ENCODE results near the gene EFCAB12. TPM values are rescaled to one million over a fixed set of nuclear protein-coding genes. Genes with fewer than 3 reads are reported as not detected.

Gene EFCAB12
- total and polyA plus RNA-seq, 2 of the 8 experiments (the other 6 are each of a cell fraction or from before 2014, with no cell fraction given) = 0.60 to 0.99 TPM

GRCh38 chr3:129442486-129442885 lies 14.1 kb upstream of the EFCAB12 start:
- Histone ChIP-seq H3K9ac (replicated peaks in 1 of 4; ENCODE audit: extremely low read depth in 1 of 4, low read depth in 3 of 4, low read length in 3 of 4) (no peak overlapping the region), H3K4me1 (replicated peaks in 1 of 4; ENCODE audit: control insufficient read depth in 3 of 4, insufficient read depth in 4 of 4, low read length in 3 of 4) (peaks cover 0 to 10% (median 8%) of the 10 kb centered on the region in 4 experiments; a peak in 6 of 7 replicates), H2BK15ac (ENCODE audit: low read length) (no peak overlapping the region), H4K5ac (ENCODE audit: insufficient read length, low read depth, low read length) (no peak overlapping the region), H3K23me2 (ENCODE audit: low read depth, low read length) (peaks cover 1% of the 10 kb centered on the region; the same call in 1 of the 2 replicates), H4K8ac (ENCODE audit: extremely low read depth, insufficient read depth, low read length) (no peak overlapping the region), H2BK12ac (ENCODE audit: low read depth, low read length) (no peak overlapping the region), H2BK20ac (ENCODE audit: low read length) (no peak overlapping the region), H2AK5ac (ENCODE audit: low read depth, low read length) (no peak overlapping the region), H3K36me3 (ENCODE audit: control insufficient read depth in 2 of 4, insufficient read depth in 4 of 4, low read length in 3 of 4) (peaks cover 0 to 5% (median 2%) of the 10 kb centered on the region in 4 experiments; a peak in 4 of 8 replicates), H3K27me3 (replicated peaks in 1 of 4; ENCODE audit: control insufficient read depth in 3 of 4, extremely low read depth in 1 of 4, insufficient read depth in 3 of 4, low read length in 3 of 4) (no peaks in the 10 kb centered on the region), H3K23ac (ENCODE audit: insufficient read length) (no peak overlapping the region), H2AFZ (ENCODE audit: low read length) (no peak overlapping the region), H3K14ac (ENCODE audit: insufficient read length) (no peak overlapping the region), H3K18ac (ENCODE audit: extremely low read depth, low read length) (no peak overlapping the region), H3K79me2 (ENCODE audit: control insufficient read depth in 1 of 2, insufficient read depth in 2 of 2, low read length in 2 of 2) (peaks cover 0 to 33% of the 10 kb centered on the region in 2 experiments; a peak in 3 of 4 replicates), H2BK5ac (ENCODE audit: low read depth, low read length) (no peak overlapping the region), H3K4me2 (ENCODE audit: insufficient read depth in 1 of 2, low read depth in 2 of 2, low read length in 2 of 2) (no peak overlapping the region; a peak in 1 of 4 replicates), H3K4ac (replicated peaks; ENCODE audit: insufficient read length, low read depth, low read length) (no peak overlapping the region), H4K20me1 (replicated peaks in 1 of 2; ENCODE audit: control insufficient read depth in 1 of 2, insufficient read depth in 2 of 2, low read length in 2 of 2) (no peaks in the 10 kb centered on the region), H4K91ac (replicated peaks; ENCODE audit: insufficient read length, low read length) (no peak overlapping the region), H3K79me1 (ENCODE audit: low read depth, low read length) (peaks cover 2% of the 10 kb centered on the region; the same call in 1 of the 2 replicates), H3K27ac (ENCODE audit: low read depth, low read length) (no peak overlapping the region), H3K4me3 (ENCODE audit: extremely low read depth in 1 of 4, insufficient read depth in 2 of 4, low read depth in 3 of 4, low read length in 4 of 4) (no peak overlapping the region), H3K9me3 (ENCODE audit: insufficient read depth in 2 of 2, low read depth in 1 of 2, low read length in 1 of 2) (no peaks in the 10 kb centered on the region), H2BK120ac (replicated peaks; ENCODE audit: low read depth, low read length) (no peak overlapping the region), H3K56ac (replicated peaks; ENCODE audit: insufficient read length, low read depth, low read length) (no peak overlapping the region)
- no peak for FAIRE-seq
- DNase-seq (ENCODE audit: low read depth in 1 of 2, low spot score in 2 of 2) = no peak
- WGBS, 2 experiments (ENCODE audit: extremely low coverage in 1 of 2, insufficient coverage in 1 of 2, insufficient read length in 1 of 2, insufficient replicate concordance in 2 of 2, low coverage in 1 of 2, low lambda C conversion rate in 2 of 2, missing lambda C conversion rate in 1 of 2) = 81% methylated on average over 2 of the region's 2 CpGs; no CpG with 5 or more reads in 1 of the 2 experiments
- ChIA-PET CTCF (ENCODE audit: partially characterized antibody) (interaction anchor here (0.9 kb wide), 1 partner anchor 20 kb away, joined by 4 read pairs; no protein-coding TSS in a partner anchor), POLR2A (ENCODE audit: partially characterized antibody) (no interaction called here)
- no peak for TF ChIP-seq KDM1A (IDR thresholded peaks at IDR 0.05; ENCODE audit: borderline replicate concordance, low read length)
- no peak for TF ChIP-seq ZNF274 (IDR thresholded peaks at IDR 0.05; ENCODE audit: borderline replicate concordance, extremely low read depth, low read length)
- no peak for TF ChIP-seq EGR1 (IDR thresholded peaks at IDR 0.05; ENCODE audit: borderline replicate concordance, low read depth, low read length)
- TF ChIP-seq ATF2 (IDR thresholded peaks at IDR 0.05; ENCODE audit: low read length) = no peak

Measured in H1 (cell line).